Cardiac fibroblast (primary cell): ENCODE results near the gene PPY.

ENCODE experiments used
- DNase-seq, 2 donors: peaks; one replicate each; pipeline versions ENCODE4 v3.0.0 to v3.0.0-alpha.2; 2010; ENCODE audit warnings: low read depth in 2 of 2
- H3K4me3 ChIP-seq, 2 donors: replicated peaks in 1 of 2; 1 replicate in 1 of 2; 2 replicates in 1 of 2; pipeline ENCODE4 v1.5.1; 2011; ENCODE audit warnings: low read depth in 2 of 2, low read length in 2 of 2, mild to moderate bottlenecking in 2 of 2, moderate library complexity in 1 of 2
- TF ChIP-seq, protein P1 (sequence below): IDR thresholded peaks from one replicate; pipeline ENCODE4 v1.5.1; 2011; ENCODE audit warnings: low read depth, mild to moderate bottlenecking, low read length, inconsistent platforms

PPY gene

GRCh38 chr17:43891851-43892646 lies 50.2 kb downstream of the PPY start:
- TF ChIP-seq, protein P1, sequence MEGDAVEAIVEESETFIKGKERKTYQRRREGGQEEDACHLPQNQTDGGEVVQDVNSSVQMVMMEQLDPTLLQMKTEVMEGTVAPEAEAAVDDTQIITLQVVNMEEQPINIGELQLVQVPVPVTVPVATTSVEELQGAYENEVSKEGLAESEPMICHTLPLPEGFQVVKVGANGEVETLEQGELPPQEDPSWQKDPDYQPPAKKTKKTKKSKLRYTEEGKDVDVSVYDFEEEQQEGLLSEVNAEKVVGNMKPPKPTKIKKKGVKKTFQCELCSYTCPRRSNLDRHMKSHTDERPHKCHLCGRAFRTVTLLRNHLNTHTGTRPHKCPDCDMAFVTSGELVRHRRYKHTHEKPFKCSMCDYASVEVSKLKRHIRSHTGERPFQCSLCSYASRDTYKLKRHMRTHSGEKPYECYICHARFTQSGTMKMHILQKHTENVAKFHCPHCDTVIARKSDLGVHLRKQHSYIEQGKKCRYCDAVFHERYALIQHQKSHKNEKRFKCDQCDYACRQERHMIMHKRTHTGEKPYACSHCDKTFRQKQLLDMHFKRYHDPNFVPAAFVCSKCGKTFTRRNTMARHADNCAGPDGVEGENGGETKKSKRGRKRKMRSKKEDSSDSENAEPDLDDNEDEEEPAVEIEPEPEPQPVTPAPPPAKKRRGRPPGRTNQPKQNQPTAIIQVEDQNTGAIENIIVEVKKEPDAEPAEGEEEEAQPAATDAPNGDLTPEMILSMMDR = no peak
- H3K4me3 ChIP-seq = no peak overlapping the region
- DNase-seq = no peak
